ENCODE results near the gene FUZ. TPM values are rescaled to one million over a fixed set of nuclear protein-coding genes. Genes with fewer than 3 reads are reported as not detected.

The FUZ gene
- total RNA-seq, 1 donor from 2014 or later = 13.2 TPM

DNA sequence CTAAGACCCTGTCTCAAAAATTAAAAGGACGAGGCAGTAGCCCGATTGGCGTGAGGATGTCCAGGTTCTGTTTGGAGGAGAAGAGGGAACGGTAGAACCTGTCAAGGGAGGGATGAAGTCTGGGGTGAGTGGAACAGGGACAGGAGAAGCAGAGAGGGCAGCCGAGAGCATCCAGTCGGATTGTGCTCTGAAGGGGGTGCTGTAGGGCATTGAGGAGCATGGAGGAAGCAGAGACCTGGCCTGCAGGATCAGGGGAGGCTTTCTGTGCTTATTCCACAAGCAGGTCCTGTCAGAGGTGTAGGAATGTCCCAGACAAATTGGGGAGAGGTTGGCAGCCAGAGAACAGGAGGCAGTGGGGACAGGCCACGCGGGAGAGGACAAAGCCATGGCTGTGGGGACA, 32.2 kb downstream of the FUZ start:
- no peak overlapping the region for H3K4me3 ChIP-seq (ENCODE audit: low read depth, low read length)
- no peaks in the 10 kb centered on the region for H3K36me3 ChIP-seq (ENCODE audit: control insufficient read depth, insufficient read depth, low read length)
- H3K27me3 ChIP-seq (ENCODE audit: control insufficient read depth, insufficient read depth, low read length) = no peaks in the 10 kb centered on the region
- no peak for DNase-seq (ENCODE audit: low read depth)
- TF ChIP-seq, protein P1, sequence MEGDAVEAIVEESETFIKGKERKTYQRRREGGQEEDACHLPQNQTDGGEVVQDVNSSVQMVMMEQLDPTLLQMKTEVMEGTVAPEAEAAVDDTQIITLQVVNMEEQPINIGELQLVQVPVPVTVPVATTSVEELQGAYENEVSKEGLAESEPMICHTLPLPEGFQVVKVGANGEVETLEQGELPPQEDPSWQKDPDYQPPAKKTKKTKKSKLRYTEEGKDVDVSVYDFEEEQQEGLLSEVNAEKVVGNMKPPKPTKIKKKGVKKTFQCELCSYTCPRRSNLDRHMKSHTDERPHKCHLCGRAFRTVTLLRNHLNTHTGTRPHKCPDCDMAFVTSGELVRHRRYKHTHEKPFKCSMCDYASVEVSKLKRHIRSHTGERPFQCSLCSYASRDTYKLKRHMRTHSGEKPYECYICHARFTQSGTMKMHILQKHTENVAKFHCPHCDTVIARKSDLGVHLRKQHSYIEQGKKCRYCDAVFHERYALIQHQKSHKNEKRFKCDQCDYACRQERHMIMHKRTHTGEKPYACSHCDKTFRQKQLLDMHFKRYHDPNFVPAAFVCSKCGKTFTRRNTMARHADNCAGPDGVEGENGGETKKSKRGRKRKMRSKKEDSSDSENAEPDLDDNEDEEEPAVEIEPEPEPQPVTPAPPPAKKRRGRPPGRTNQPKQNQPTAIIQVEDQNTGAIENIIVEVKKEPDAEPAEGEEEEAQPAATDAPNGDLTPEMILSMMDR (IDR thresholded peaks at IDR 0.05; ENCODE audit: insufficient read depth, low read length, poor library complexity, severe bottlenecking) = no peak

DNA sequence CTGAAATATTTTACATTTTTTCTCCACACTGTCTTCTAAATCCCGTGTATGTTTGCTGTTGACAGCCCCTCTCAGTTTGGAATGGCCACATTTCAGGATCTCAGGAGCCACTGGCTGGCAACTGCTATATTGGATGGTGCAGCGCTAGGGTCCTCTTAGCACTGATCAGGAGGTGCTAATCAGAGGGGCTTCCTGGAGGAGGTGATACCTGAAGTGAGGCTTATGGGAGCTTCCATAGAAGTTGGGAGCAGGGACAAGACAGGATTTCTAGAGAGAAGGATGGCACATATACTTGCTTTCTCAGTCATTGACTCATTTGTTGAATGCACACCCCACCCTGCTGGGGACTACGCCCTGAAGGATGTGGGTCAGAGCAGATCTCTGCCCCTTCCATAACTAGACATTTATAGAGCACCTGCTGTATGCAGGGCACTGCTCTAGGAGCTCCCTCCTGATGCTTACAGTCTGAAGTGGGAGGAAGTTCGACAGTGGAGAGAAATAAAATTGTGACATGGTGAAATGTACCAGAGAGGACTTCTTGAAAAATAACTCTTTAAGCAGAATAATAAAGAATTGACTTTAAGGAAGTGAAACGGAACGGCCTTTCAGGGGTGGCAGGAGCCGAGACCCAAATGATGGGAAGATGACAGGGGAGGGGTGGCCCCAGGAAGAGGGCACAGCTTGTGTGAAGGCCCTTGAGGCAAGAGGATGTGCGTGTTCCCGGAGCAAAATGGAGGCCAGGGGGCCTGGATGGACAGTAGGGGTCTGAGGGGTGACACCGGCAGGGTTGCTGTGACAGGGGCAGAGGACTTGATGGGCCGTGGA, 33.1 kb downstream of the FUZ start:
- Histone ChIP-seq H3K36me3 (ENCODE audit: control insufficient read depth, insufficient read depth, low read length) (no peaks in the 10 kb centered on the region), H3K27me3 (ENCODE audit: control insufficient read depth, insufficient read depth, low read length) (no peaks in the 10 kb centered on the region), H3K4me3 (ENCODE audit: low read depth, low read length) (no peak overlapping the region)
- DNase-seq (ENCODE audit: low read depth) = no peak
- TF ChIP-seq, protein P1 (IDR thresholded peaks at IDR 0.05; ENCODE audit: insufficient read depth, low read length, poor library complexity, severe bottlenecking) = no peak

DNA sequence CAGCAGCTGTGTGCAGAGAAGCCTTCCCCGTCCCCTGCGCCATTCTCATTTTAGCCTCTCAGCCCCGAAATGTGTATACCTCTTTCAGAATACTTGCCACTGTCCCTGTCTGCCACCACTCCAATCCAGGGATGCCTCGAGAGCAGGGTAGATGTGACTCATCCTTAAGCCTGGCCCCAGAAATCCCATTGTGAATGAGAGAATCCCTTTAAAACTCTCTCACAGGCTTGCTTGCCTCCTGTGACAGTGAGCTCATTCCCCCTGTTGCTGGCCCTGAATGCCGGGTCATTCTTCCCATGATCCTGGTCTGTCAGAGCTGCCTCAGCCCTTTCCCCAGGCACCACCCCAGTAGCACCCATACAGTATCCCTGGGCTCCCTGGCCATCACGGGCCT, 36.7 kb downstream of the FUZ start:
- TF ChIP-seq, protein P1 (IDR thresholded peaks at IDR 0.05; ENCODE audit: insufficient read depth, low read length, poor library complexity, severe bottlenecking) = no peak
- no peak for DNase-seq (ENCODE audit: low read depth)
- Histone ChIP-seq H3K27me3 (ENCODE audit: control insufficient read depth, insufficient read depth, low read length) (no peaks in the 10 kb centered on the region), H3K36me3 (ENCODE audit: control insufficient read depth, insufficient read depth, low read length) (no peaks in the 10 kb centered on the region), H3K4me3 (ENCODE audit: low read depth, low read length) (no peak overlapping the region)

DNA sequence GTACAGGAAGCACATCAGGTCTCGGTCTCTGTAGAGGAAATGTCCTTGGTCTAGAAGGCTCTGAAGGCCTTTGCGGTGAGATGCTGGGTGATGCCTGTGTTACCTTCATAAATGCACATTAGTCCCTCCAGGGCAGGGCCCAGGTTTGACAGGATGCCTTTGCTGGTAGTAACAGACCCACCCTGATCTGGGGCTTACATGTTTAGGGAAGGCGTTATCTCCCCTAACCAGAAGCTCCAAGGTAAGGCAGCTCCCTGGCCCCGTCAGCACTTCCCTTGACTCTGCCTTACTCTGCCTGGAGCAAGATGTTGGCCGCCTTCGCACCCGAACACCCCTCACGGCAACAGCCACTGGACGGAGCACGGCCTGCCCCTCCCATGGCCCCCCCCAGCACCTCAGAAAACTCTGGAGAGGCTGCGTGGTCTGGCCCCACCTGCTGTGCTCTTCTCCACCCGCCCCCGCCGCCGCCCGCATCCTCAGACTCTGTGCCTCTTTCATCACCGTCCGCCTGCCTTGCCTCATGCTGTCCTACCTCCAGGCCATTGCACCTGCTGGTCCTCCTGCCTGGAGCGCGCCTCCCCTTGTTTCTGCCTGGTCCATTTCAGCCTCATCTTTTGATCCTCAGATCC, 37.2 kb downstream of the FUZ start:
- DNase-seq (ENCODE audit: low read depth) = no peak
- TF ChIP-seq, protein P1 (IDR thresholded peaks at IDR 0.05; ENCODE audit: insufficient read depth, low read length, poor library complexity, severe bottlenecking) = no peak
- Histone ChIP-seq H3K27me3 (ENCODE audit: control insufficient read depth, insufficient read depth, low read length) (no peaks in the 10 kb centered on the region), H3K36me3 (ENCODE audit: control insufficient read depth, insufficient read depth, low read length) (no peaks in the 10 kb centered on the region), H3K4me3 (ENCODE audit: low read depth, low read length) (no peak overlapping the region)

DNA sequence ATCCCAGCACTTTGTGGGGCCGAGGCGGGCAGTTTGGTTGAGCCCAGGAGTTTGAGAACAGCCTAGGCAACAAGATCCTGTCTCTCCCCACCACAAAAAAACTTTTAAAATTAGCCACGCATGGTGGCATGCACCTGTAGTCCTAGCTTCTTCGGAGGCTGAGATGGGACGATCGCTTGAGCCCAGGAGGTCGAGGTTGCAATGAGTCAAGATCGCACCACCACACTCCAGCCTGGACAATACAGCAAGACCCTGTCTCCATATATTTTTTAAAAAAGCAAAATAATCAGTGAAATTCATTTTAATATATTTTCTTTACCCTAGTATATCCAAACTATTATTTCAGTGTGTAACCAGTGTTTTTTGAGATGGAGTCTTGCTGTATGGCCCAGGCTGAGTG, 38.1 kb downstream of the FUZ start:
- no peak for DNase-seq (ENCODE audit: low read depth)
- TF ChIP-seq, protein P1 (IDR thresholded peaks at IDR 0.05; ENCODE audit: insufficient read depth, low read length, poor library complexity, severe bottlenecking) = no peak
- Histone ChIP-seq H3K36me3 (ENCODE audit: control insufficient read depth, insufficient read depth, low read length) (no peaks in the 10 kb centered on the region), H3K27me3 (ENCODE audit: control insufficient read depth, insufficient read depth, low read length) (no peaks in the 10 kb centered on the region), H3K4me3 (ENCODE audit: low read depth, low read length) (no peak overlapping the region)
